Measurements from ENCODE around the gene GATA6. TPM values are rescaled to one million over a fixed set of nuclear protein-coding genes. Genes with fewer than 3 reads are reported as not detected.
A peak's percentile ranks its signal among the peaks of the same experiment; 100 is the strongest.

The GATA6 gene
- total and polyA plus RNA-seq, 2 of the 8 experiments (the other 6 are each of a cell fraction or from before 2014, with no cell fraction given) = 0.09 TPM; not detected in 1

DNA sequence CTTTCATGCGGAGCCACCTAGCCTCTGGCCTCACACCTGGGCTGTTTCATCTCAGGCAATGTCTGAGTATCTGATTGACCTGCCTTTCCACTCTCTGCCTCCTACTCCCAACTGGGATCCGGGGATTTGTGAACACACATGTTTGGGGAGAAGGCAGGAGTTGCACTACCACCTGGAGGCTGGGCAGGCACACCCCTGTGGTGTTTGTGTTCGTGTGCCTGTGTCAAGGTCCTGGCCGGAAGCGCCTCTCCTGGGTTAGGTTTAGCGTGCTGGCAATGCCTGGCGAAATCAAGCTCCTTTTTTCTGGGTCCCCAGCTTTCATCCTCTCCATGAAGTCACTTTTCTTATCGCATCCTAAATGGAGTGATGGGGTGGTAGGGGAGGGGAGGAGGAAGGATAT lies 63.9 kb downstream of the GATA6 start:
- DNase-seq (ENCODE audit: low read depth in 1 of 2, low spot score in 2 of 2) (no peak), FAIRE-seq (no peak)
- no peak overlapping the region for H3K9ac ChIP-seq (replicated peaks in 1 of 4; ENCODE audit: extremely low read depth in 1 of 4, low read depth in 3 of 4, low read length in 3 of 4)
- no peaks in the 10 kb centered on the region for H4K20me1 ChIP-seq (replicated peaks in 1 of 2; ENCODE audit: control insufficient read depth in 1 of 2, insufficient read depth in 2 of 2, low read length in 2 of 2)
- H3K4me2 ChIP-seq (ENCODE audit: insufficient read depth in 1 of 2, low read depth in 2 of 2, low read length in 2 of 2) = no peak overlapping the region
- H4K8ac ChIP-seq (ENCODE audit: extremely low read depth, insufficient read depth, low read length) = no peak overlapping the region
- H2BK15ac ChIP-seq (ENCODE audit: low read length) = no peak overlapping the region
- no peak overlapping the region for H2AK5ac ChIP-seq (ENCODE audit: low read depth, low read length)
- no peak overlapping the region for H4K5ac ChIP-seq (ENCODE audit: insufficient read length, low read depth, low read length)
- H3K4ac ChIP-seq (replicated peaks; ENCODE audit: insufficient read length, low read depth, low read length) = no peak overlapping the region
- H3K18ac ChIP-seq (ENCODE audit: extremely low read depth, low read length) = no peak overlapping the region; the same call in 1 of the 2 replicates
- H2BK120ac ChIP-seq (replicated peaks; ENCODE audit: low read depth, low read length) = no peak overlapping the region
- H3K36me3 ChIP-seq (ENCODE audit: control insufficient read depth in 2 of 4, insufficient read depth in 4 of 4, low read length in 3 of 4) = no peaks in the 10 kb centered on the region
- H3K14ac ChIP-seq (ENCODE audit: insufficient read length) = no peak overlapping the region
- H3K27me3 ChIP-seq (replicated peaks in 1 of 4; ENCODE audit: control insufficient read depth in 3 of 4, extremely low read depth in 1 of 4, insufficient read depth in 3 of 4, low read length in 3 of 4) = no peaks in the 10 kb centered on the region
- H2BK5ac ChIP-seq (ENCODE audit: low read depth, low read length) = no peak overlapping the region
- no peak overlapping the region for H2BK20ac ChIP-seq (ENCODE audit: low read length)
- no peak overlapping the region for H3K27ac ChIP-seq (ENCODE audit: low read depth, low read length)
- H3K4me1 ChIP-seq (replicated peaks in 1 of 4; ENCODE audit: control insufficient read depth in 3 of 4, insufficient read depth in 4 of 4, low read length in 3 of 4) = peaks cover 0 to 3% (median 1%) of the 10 kb centered on the region in 4 experiments; a peak in 1 of 7 replicates
- H2BK12ac ChIP-seq (ENCODE audit: low read depth, low read length) = peak overlapping the region; percentile 19; the same call in 1 of the 2 replicates
- 73% methylated on average over 6 of the region's 8 CpGs; no CpG with 5 or more reads in 1 of the 2 experiments for WGBS, 2 experiments (ENCODE audit: extremely low coverage in 1 of 2, insufficient coverage in 1 of 2, insufficient read length in 1 of 2, insufficient replicate concordance in 2 of 2, low coverage in 1 of 2, low lambda C conversion rate in 2 of 2, missing lambda C conversion rate in 1 of 2)
- H4K91ac ChIP-seq (replicated peaks; ENCODE audit: insufficient read length, low read length) = no peak overlapping the region
- H3K79me2 ChIP-seq (ENCODE audit: control insufficient read depth in 1 of 2, insufficient read depth in 2 of 2, low read length in 2 of 2) = no peaks in the 10 kb centered on the region
- no peaks in the 10 kb centered on the region; a peak in 1 of 4 replicates for H3K9me3 ChIP-seq (ENCODE audit: insufficient read depth in 2 of 2, low read depth in 1 of 2, low read length in 1 of 2)
- no peak overlapping the region for H3K4me3 ChIP-seq (ENCODE audit: extremely low read depth in 1 of 4, insufficient read depth in 2 of 4, low read depth in 3 of 4, low read length in 4 of 4)
- no peaks in the 10 kb centered on the region for H3K79me1 ChIP-seq (ENCODE audit: low read depth, low read length)
- H2AFZ ChIP-seq (ENCODE audit: low read length) = peak overlapping the region; percentile 65
- H3K23ac ChIP-seq (ENCODE audit: insufficient read length) = no peak overlapping the region
- no peak overlapping the region for H3K56ac ChIP-seq (replicated peaks; ENCODE audit: insufficient read length, low read depth, low read length)
- ChIA-PET POLR2A (ENCODE audit: partially characterized antibody) (no interaction called here), CTCF (ENCODE audit: partially characterized antibody) (interaction anchor here (0.9 to 1.2 kb wide), 3 partner anchors 8 to 23 kb away, joined by 3 to 5 read pairs (median 3); no protein-coding TSS in a partner anchor)
- H3K23me2 ChIP-seq (ENCODE audit: low read depth, low read length) = peaks cover 9% of the 10 kb centered on the region; the same call in 1 of the 2 replicates
- TF ChIP-seq SIX5 (IDR thresholded peaks at IDR 0.05; ENCODE audit: low read depth, low read length) = no peak
- no peak for TF ChIP-seq SRF (IDR thresholded peaks at IDR 0.05; ENCODE audit: low read depth, low read length)
- no peak for TF ChIP-seq CTBP2 (IDR thresholded peaks at IDR 0.05; ENCODE audit: borderline replicate concordance, insufficient read depth, insufficient read length, low read length)
- no peak for TF ChIP-seq SP4 (IDR thresholded peaks at IDR 0.05; ENCODE audit: low read length)
